MCF 10A (cell line): Measurements from ENCODE around the gene ADARB2. TPM values are rescaled to one million over a fixed set of nuclear protein-coding genes. Genes with fewer than 3 reads are reported as not detected.

Source experiments
- BruUV-seq: library from RNA; stranded (reverse); fragments of 400-500 nt; replicated peaks from 2 replicates; lab custom pipeline; 2021; lab: Mats Ljungman, UMichigan
- CTCF ChIA-PET: fragments of 300-600 bp; sonication (Branson Sonifier 250); formaldehyde crosslinking; extraction: SDS; loops from one replicate; lab custom pipeline; 2021; ENCODE audit warnings: antibody characterized with exemption, inconsistent platforms; lab: Yijun Ruan, JAX
- POLR2A ChIA-PET: fragments of 300-600, 350-650 bp; sonication (Branson Sonifier 250); formaldehyde crosslinking; extraction: SDS; loops from one replicate; lab custom pipeline; 2020; ENCODE audit warnings: antibody characterized with exemption, inconsistent platforms; lab: Yijun Ruan, JAX
- DNase-seq: peaks from one replicate; pipeline ENCODE4 v3.0.0-alpha.2; 2018; ENCODE audit not compliant: unreplicated experiment
- H3K27ac Mint-ChIP-seq: one replicate; pipeline ENCODE4 v1.8.0; 2022; ENCODE audit warnings: mild to moderate bottlenecking, low read depth, mixed read lengths; ENCODE audit not compliant: unreplicated experiment
- H3K27me3 Mint-ChIP-seq: one replicate; pipeline ENCODE4 v1.8.0; 2022; ENCODE audit warnings: mixed read lengths; ENCODE audit not compliant: insufficient read depth, unreplicated experiment
- H3K36me3 Mint-ChIP-seq: one replicate; pipeline ENCODE4 v1.8.0; 2022; ENCODE audit warnings: mild to moderate bottlenecking, moderate library complexity, mixed read lengths; ENCODE audit not compliant: insufficient read depth, unreplicated experiment
- H3K4me1 Mint-ChIP-seq: one replicate; pipeline ENCODE4 v1.8.0; 2022; ENCODE audit warnings: mixed read lengths; ENCODE audit not compliant: insufficient read depth, unreplicated experiment
- H3K4me3 Mint-ChIP-seq: one replicate; pipeline ENCODE4 v1.8.0; 2022; ENCODE audit warnings: mild to moderate bottlenecking, moderate library complexity, mixed read lengths; ENCODE audit not compliant: unreplicated experiment
- H3K9me3 Mint-ChIP-seq: one replicate; pipeline ENCODE4 v1.8.0; 2022; ENCODE audit warnings: mixed read lengths; ENCODE audit not compliant: unreplicated experiment
- intact Hi-C: fragments of 100-400 bp; cut with micrococcal nuclease; formaldehyde crosslinking; loops from 2 replicates; pipeline ENCODE4 v1.14.1; 2022
- total RNA-seq: library from RNA; stranded (reverse); gene quantifications from 2 replicates; pipeline ENCODE4 v1.2.3, GENCODE V29; 2022
- TF ChIP-seq, protein P1 (sequence below): fragments of 200-600 bp; IDR thresholded peaks from one replicate; pipeline ENCODE4 v1.8.0; 2022; ENCODE audit warnings: antibody characterized with exemption, mild to moderate bottlenecking; ENCODE audit not compliant: unreplicated experiment

The ADARB2 gene
- total RNA-seq, 1 experiment from 2014 or later, result 0.96 TPM

DNA sequence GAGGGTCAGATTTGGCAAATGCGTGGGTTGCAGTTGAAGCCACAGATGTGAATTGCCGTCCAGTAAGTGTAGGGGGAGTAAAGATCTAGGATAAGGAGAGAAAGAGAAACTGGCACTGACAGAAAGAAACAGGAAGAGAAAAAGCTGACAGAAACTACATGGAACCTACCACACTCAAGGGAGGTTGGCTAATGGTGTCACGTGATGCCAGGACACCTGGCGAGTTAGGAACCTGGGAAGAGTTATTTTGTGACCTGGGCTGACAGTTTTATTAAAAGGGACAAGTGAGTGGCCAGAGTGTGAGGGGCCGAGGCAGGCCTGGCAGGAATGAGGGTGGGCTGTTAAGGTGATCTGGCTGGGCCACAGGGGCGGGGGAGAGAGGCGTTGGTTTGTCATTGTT lies 188.7 kb downstream of the ADARB2 start:
- no TSS peak for BruUV-seq
- CTCF ChIA-PET, result no interaction called here
- DNase-seq, result no peak

DNA sequence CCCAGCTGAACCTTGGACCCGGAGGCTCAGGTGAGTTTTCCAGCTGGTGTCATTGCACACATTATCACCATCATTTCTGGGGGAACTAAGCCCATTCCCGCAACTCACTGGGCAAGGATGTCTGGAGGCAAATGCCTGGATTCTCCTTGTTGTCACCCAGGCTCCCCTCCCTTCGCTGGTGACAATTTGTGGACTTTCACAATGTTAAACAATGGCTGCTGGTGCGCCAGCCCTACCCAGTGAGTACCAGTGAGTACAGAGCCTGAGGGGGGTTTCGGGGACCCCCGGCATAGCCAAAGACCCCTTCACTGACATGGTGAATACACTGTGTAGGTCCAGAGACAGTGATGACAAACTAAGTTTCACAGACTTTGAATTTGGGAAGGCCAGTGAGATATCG lies 189.2 kb downstream of the ADARB2 start:
- ChIA-PET CTCF (no interaction called here), POLR2A (no interaction called here)
- Mint-ChIP-seq H3K27ac (no peak overlapping the region), H3K4me1 (no peaks in the 10 kb centered on the region), H3K36me3 (peaks cover 4% of the 10 kb centered on the region), H3K27me3 (no peaks in the 10 kb centered on the region), H3K4me3 (no peak overlapping the region), H3K9me3 (peaks cover 8% of the 10 kb centered on the region)
- intact Hi-C loops, result no loop called here
- TF ChIP-seq, protein P1, sequence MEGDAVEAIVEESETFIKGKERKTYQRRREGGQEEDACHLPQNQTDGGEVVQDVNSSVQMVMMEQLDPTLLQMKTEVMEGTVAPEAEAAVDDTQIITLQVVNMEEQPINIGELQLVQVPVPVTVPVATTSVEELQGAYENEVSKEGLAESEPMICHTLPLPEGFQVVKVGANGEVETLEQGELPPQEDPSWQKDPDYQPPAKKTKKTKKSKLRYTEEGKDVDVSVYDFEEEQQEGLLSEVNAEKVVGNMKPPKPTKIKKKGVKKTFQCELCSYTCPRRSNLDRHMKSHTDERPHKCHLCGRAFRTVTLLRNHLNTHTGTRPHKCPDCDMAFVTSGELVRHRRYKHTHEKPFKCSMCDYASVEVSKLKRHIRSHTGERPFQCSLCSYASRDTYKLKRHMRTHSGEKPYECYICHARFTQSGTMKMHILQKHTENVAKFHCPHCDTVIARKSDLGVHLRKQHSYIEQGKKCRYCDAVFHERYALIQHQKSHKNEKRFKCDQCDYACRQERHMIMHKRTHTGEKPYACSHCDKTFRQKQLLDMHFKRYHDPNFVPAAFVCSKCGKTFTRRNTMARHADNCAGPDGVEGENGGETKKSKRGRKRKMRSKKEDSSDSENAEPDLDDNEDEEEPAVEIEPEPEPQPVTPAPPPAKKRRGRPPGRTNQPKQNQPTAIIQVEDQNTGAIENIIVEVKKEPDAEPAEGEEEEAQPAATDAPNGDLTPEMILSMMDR, result no peak
- no peak for DNase-seq
- no TSS peak for BruUV-seq

More for the DNA sequence above, 188.7 kb downstream of the ADARB2 start:
- Mint-ChIP-seq H3K9me3 (peaks cover 8% of the 10 kb centered on the region), H3K27me3 (no peaks in the 10 kb centered on the region), H3K4me3 (no peak overlapping the region), H3K27ac (no peak overlapping the region), H3K4me1 (no peaks in the 10 kb centered on the region), H3K36me3 (peaks cover 4% of the 10 kb centered on the region)
- intact Hi-C loops, result no loop called here
- POLR2A ChIA-PET, result no interaction called here
- TF ChIP-seq, protein P1, result no peak

DNA sequence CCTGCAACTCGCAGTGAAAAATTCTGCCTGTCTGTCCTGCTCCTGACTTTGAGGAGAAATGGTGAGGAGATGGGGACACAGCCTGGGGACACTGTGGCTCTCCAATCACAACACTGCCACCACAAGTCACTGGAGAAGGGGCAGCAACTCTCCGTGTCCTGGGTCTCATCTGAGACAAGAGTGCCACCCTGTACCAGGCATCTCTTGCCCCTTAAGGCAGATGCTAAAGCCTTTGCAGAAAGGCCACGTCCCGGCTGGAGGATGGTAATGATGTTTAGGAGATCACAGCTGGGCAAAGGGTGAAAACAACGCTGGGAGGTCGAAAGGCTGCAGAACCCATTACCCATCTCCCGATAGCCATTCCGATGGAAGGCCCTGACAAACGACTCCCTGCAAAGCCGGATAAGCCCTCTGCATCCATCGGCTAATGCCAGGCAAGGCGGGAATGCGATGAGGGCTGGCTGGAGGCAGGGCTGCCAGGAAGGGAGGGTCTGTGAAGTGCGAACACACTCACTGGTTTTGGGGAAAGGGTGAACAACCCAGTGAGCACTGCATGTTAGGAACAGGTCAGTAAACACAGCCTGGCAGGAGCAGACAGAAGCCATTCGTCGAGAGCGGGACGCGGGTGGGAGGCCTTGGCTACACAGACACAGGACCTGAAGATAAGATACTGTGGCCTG lies 190.8 kb downstream of the ADARB2 start:
- CTCF ChIA-PET, result interaction anchor here (0.6 kb wide), 1 partner anchor 66 kb away, joined by 3 read pairs; no protein-coding TSS in a partner anchor
- H3K36me3 Mint-ChIP-seq, result peaks cover 4% of the 10 kb centered on the region
- H3K9me3 Mint-ChIP-seq, result peaks cover 8% of the 10 kb centered on the region
- intact Hi-C loops, result no loop called here
- H3K27ac Mint-ChIP-seq, result no peak overlapping the region
- no TSS peak for BruUV-seq
- DNase-seq, result no peak
- POLR2A ChIA-PET, result no interaction called here
- H3K4me1 Mint-ChIP-seq, result no peaks in the 10 kb centered on the region
- TF ChIP-seq, protein P1, result no peak
- H3K27me3 Mint-ChIP-seq, result no peaks in the 10 kb centered on the region
- no peak overlapping the region for H3K4me3 Mint-ChIP-seq

DNA sequence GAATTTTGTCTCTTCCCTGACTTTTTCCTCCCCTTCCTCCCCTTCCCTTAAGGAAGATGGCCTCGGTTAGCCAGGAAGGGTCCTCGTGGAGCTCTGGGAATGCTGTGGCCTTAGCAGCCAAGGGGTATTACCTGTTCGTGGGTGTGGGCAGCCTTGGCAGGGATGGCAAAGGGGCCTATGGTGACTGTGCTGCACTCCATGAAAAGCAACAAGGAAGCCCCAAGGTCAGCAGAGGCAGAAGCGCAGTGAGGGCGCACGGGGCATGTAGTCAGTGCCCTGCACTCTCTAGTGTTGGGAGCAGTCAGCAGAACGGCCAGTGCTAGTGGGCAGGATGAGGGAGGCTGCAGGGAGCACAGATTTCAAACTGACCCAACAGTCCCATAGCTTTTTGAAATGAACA lies 191.8 kb downstream of the ADARB2 start:
- ChIA-PET POLR2A (no interaction called here), CTCF (interaction anchor here (0.6 kb wide), 1 partner anchor 67 kb away, joined by 3 read pairs; no protein-coding TSS in a partner anchor)
- TF ChIP-seq, protein P1, result no peak
- H3K9me3 Mint-ChIP-seq, result peaks cover 8% of the 10 kb centered on the region
- no peaks in the 10 kb centered on the region for H3K4me1 Mint-ChIP-seq
- H3K27ac Mint-ChIP-seq, result no peak overlapping the region
- no peaks in the 10 kb centered on the region for H3K27me3 Mint-ChIP-seq
- H3K4me3 Mint-ChIP-seq, result no peak overlapping the region
- no peak for DNase-seq
- intact Hi-C loops, result no loop called here
- H3K36me3 Mint-ChIP-seq, result peaks cover 4% of the 10 kb centered on the region
- no TSS peak for BruUV-seq
